Activated naive CD8-positive, alpha-beta T cell (primary cell): ENCODE results near the gene FGF23.

Experiments
- H3K27ac Mint-ChIP-seq: one replicate; pipeline ENCODE4 v1.8.0; 2021; ENCODE audit warnings: mixed read lengths
- H3K27me3 Mint-ChIP-seq: one replicate; pipeline ENCODE4 v1.8.0; 2021; ENCODE audit warnings: mixed read lengths
- H3K36me3 Mint-ChIP-seq: one replicate; pipeline ENCODE4 v1.8.0; 2021; ENCODE audit warnings: mixed read lengths
- H3K4me1 Mint-ChIP-seq: one replicate; pipeline ENCODE4 v1.8.0; 2021; ENCODE audit warnings: low read depth, mixed read lengths
- H3K4me3 Mint-ChIP-seq: one replicate; pipeline ENCODE4 v1.8.0; 2021; ENCODE audit warnings: mild to moderate bottlenecking, mixed read lengths
- H3K9me3 Mint-ChIP-seq: one replicate; pipeline ENCODE4 v1.8.0; 2021; ENCODE audit warnings: low read depth, mixed read lengths

Gene FGF23

DNA sequence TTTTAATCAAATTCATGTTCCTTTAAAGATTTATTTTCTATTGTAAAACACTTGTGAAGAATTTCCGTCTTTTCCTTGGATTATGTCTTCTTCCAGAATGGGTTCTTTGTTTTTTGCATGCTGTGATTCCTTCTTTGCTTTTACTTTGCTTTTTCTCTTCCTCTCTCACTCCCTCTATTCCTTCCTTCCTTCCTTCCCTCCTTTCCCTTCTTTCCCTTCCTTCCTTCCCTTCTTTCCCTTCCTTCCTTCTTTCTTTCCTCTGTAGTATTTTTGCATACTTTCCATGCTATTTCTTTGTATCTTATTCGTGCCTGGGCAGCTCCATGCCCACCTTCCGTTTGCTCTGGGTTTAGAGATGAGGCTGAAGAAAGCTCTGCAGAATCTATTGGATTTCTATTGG, 21.6 kb upstream of the FGF23 start:
- H3K27me3 Mint-ChIP-seq: peaks cover 9% of the 10 kb centered on the region
- no peaks in the 10 kb centered on the region for H3K4me1 Mint-ChIP-seq
- no peaks in the 10 kb centered on the region for H3K9me3 Mint-ChIP-seq
- H3K36me3 Mint-ChIP-seq: no peaks in the 10 kb centered on the region
- H3K4me3 Mint-ChIP-seq: no peak overlapping the region
- no peak overlapping the region for H3K27ac Mint-ChIP-seq

DNA sequence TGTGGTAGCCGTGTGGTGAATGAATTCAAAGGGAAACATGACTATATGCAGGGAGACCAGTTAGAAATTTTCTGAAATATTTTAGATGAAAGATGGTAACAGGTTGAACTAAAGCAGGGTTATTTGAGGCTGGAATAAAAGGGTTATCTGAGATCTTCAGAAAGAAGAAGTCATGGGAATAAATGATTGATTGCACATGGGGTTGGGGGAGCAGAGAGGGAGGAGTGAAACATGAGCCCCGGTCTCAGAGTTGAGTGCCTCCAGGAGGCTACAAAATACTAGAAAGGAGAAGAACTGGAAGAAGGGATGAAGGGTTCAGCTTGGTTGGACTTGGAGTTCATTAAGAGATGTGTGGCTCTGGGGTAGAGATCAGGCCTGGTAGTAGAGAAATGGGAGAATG, 16.3 kb upstream of the FGF23 start:
- peaks cover 3% of the 10 kb centered on the region for H3K36me3 Mint-ChIP-seq
- H3K27ac Mint-ChIP-seq: no peak overlapping the region
- H3K4me3 Mint-ChIP-seq: no peak overlapping the region
- H3K4me1 Mint-ChIP-seq: peaks cover 9% of the 10 kb centered on the region
- peaks cover 18% of the 10 kb centered on the region for H3K27me3 Mint-ChIP-seq
- H3K9me3 Mint-ChIP-seq: no peaks in the 10 kb centered on the region

DNA sequence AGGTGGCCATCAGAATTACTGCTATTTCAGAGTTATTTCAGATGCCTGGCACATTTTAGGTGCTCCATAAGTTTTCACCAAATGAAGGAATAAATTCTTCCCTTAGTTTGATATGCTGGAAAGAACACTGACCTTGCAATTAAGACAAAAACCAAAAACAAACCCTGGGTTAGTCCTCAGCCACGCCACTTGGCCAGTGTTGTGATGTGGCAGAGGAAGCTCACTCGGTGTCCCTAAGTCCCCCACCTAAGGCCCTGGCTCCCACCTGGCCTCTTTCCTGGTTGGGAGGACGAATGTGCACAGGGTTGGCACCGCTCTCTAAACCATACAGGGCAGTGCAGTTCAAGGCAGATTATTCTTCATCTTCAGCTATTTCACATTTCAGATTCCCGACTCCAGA, 13.7 kb upstream of the FGF23 start:
- H3K4me3 Mint-ChIP-seq: no peak overlapping the region
- peaks cover 14% of the 10 kb centered on the region for H3K27me3 Mint-ChIP-seq
- no peaks in the 10 kb centered on the region for H3K9me3 Mint-ChIP-seq
- no peak overlapping the region for H3K27ac Mint-ChIP-seq
- H3K4me1 Mint-ChIP-seq: peaks cover 9% of the 10 kb centered on the region
- H3K36me3 Mint-ChIP-seq: peaks cover 3% of the 10 kb centered on the region

DNA sequence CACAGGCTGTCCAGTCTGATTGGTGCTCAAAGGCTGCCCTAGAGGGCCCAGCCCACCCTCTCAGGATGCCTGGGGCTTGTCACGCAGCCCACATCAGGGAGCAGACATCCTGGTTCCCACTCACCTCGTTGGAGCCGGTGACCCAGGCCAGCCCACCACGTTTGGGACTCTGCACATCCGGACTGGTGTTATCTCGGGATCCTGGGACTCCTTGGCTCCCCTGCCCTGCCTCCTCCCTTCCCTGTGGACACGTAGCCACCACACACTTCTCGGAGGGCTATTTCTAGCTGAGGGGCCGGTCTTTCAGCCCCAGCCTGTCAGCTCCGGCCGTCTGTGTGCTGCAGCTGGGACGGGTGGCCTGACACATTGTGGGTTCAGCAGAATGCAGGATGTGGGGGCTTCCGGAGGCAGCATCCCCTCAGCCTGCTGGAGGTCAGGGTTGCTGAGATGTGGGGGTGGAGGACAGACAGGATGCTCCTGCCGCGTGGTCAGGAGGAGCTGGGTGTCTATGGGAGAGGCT, 12.8 kb upstream of the FGF23 start:
- peaks cover 3% of the 10 kb centered on the region for H3K36me3 Mint-ChIP-seq
- peaks cover 9% of the 10 kb centered on the region for H3K4me1 Mint-ChIP-seq
- no peak overlapping the region for H3K27ac Mint-ChIP-seq
- H3K27me3 Mint-ChIP-seq: peaks cover 14% of the 10 kb centered on the region
- no peak overlapping the region for H3K4me3 Mint-ChIP-seq
- H3K9me3 Mint-ChIP-seq: no peaks in the 10 kb centered on the region

DNA sequence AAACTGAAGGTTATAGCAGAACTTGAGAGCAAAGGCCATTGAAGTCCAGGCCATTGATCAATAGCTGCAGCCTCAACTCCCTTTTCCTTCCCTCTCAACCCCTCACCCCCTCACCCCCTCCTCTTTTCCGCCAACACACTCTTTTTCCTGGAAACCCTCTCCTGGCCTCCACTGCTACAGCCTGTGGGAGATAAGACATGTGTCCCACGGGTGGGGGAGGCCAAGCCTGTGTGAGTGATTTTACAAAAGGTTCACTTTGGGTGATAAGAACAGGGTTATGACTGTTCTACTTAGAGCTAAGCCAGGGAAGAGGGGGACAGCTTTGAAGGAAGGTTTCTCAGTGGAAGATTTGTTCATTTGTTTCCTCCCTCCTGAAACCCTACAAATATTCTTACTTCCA, 9.2 kb upstream of the FGF23 start:
- Mint-ChIP-seq H3K4me1 (peaks cover 9% of the 10 kb centered on the region), H3K27ac (no peak overlapping the region), H3K36me3 (no peaks in the 10 kb centered on the region), H3K27me3 (peaks cover 2% of the 10 kb centered on the region), H3K4me3 (no peak overlapping the region), H3K9me3 (no peaks in the 10 kb centered on the region)

DNA sequence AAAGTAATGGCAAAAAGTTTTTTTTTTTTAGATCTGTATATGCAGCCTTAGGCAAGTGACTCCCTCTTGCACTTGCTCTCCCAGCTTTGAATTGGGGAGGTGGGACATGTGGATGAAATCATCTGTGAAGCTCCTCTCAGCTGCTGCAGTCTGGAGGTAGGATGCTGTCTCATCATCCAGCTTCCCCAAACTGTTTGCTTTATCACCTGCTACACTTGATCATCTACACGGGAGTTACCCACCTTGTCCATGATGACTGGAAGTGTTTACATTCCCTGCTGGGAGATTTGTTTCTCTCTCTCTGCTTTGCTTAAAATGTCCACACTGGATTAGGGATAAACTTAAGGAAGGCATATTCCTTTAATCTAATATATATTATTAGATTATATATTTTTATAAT, 8.5 kb upstream of the FGF23 start:
- no peaks in the 10 kb centered on the region for H3K9me3 Mint-ChIP-seq
- H3K4me3 Mint-ChIP-seq: no peak overlapping the region
- peaks cover 8% of the 10 kb centered on the region for H3K4me1 Mint-ChIP-seq
- no peak overlapping the region for H3K27ac Mint-ChIP-seq
- no peaks in the 10 kb centered on the region for H3K36me3 Mint-ChIP-seq
- peaks cover 2% of the 10 kb centered on the region for H3K27me3 Mint-ChIP-seq

DNA sequence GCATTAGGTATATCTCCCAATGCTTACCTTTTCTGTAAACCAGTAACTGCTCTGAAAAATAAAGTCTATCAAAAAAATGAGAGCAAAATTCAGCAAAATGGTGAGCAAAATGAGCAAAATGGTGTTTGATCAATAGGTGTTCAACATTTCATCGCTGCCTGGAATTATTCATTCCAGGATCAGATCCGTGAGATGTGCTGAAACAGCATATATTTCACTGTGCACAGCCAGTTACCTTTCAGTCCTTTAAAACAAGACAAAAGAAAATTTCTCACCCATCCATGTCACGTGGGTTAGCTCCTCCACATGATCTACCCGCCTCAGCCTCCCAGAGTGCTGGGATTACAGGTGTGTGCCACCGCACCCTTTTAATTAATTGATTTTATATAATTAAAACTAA, 8.1 kb upstream of the FGF23 start:
- H3K27me3 Mint-ChIP-seq: no peaks in the 10 kb centered on the region
- H3K27ac Mint-ChIP-seq: no peak overlapping the region
- H3K4me3 Mint-ChIP-seq: no peak overlapping the region
- H3K36me3 Mint-ChIP-seq: no peaks in the 10 kb centered on the region
- H3K4me1 Mint-ChIP-seq: peaks cover 4% of the 10 kb centered on the region
- no peaks in the 10 kb centered on the region for H3K9me3 Mint-ChIP-seq

DNA sequence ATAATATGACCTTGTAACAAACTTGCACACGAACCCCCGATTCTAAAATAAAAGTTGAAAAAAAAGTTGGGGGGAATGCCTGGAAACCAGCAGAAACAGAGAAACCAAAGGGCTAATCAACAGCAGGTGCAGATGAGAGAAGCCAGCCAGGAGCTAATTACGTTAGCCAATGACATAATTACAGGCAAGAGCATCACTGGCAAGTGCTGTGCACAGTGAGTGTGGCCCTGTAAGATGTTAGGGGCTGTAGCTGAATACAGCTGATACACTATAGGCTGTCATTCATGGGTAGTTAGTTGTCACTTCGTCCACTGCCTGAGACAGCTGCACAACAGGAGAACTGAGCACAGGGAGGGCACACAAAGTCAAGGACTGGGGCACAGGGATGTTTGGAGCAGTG, 7.3 kb upstream of the FGF23 start:
- no peaks in the 10 kb centered on the region for H3K9me3 Mint-ChIP-seq
- no peaks in the 10 kb centered on the region for H3K27me3 Mint-ChIP-seq
- H3K4me3 Mint-ChIP-seq: no peak overlapping the region

DNA sequence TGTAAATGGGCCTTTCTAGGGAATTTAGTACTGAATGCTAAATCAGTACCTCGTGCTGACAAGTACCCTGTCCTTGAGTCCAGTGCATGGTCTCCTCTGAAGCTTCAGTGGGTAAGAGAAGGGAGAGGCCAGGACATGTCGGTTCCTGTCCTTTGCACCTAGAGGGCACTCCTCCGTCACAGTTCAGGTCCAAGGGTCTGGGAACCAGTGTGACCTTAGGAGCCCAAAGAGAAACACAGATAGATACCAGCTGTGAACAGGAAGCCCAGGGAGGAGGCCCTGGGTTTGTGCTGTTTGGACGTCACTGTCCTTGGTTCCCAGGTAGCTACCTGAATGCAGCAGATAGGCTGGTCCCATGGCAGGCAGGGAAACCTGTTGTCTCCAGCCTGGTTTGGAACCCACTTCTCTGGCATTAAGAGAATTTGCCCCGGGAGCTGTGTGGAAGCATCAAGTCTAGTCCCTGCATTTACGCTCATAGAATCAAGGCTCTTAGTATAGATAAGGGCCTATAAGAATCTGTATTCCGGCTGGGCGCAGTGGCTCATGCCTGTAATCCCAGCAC, 3.9 kb upstream of the FGF23 start:
- Mint-ChIP-seq H3K36me3 (no peaks in the 10 kb centered on the region), H3K27ac (no peak overlapping the region), H3K9me3 (no peaks in the 10 kb centered on the region), H3K27me3 (peaks cover 4% of the 10 kb centered on the region), H3K4me3 (no peak overlapping the region), H3K4me1 (no peaks in the 10 kb centered on the region)

More for the DNA sequence above, 7.3 kb upstream of the FGF23 start:
- H3K27ac Mint-ChIP-seq: no peak overlapping the region
- no peaks in the 10 kb centered on the region for H3K4me1 Mint-ChIP-seq
- H3K36me3 Mint-ChIP-seq: no peaks in the 10 kb centered on the region

DNA sequence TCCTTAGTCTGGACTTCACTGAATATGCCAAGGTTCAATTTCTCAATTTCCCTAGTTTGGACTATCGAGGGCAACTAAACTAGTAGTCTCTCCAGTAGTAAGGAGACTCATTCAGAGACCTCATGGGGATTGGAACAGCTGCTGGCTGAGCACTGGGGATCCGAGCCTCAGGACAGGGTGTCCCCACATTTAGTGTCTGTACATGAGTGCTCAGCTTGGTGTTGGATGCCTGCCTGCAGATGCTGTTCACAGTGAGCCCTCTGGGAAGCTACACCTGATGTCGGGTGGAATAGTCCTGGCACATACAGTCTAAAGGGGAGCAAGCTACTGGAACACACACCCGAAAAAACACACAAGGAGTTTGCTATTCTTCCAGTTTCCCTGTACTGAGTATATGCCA, 820 bp upstream of the FGF23 start:
- Mint-ChIP-seq H3K27me3 (peaks cover 6% of the 10 kb centered on the region), H3K9me3 (no peaks in the 10 kb centered on the region)

DNA sequence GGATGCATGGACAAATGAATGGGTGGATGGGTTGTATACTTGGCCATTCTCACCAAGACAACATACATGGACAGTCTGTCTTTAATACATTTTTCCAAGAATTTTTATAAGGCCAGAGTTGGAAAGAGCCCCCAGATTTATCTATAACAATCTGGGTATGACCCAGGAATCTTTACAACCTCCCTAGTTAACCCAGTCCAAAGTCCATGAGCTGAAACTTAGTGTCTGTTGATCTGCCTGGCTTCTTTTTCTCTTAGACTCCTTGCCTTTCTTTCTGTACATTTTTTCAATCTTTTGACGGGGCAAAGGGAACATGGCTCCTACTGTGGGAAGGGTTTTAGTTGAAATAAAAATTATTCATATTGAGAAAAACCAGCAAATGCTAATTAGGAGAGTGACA, 740 bp downstream of the FGF23 start:
- Mint-ChIP-seq H3K36me3 (no peaks in the 10 kb centered on the region), H3K4me1 (no peaks in the 10 kb centered on the region), H3K27ac (no peak overlapping the region), H3K4me3 (no peak overlapping the region), H3K9me3 (no peaks in the 10 kb centered on the region), H3K27me3 (peaks cover 6% of the 10 kb centered on the region)

More for the DNA sequence above, 820 bp upstream of the FGF23 start:
- Mint-ChIP-seq H3K27ac (no peak overlapping the region), H3K4me1 (no peaks in the 10 kb centered on the region), H3K36me3 (no peaks in the 10 kb centered on the region), H3K4me3 (no peak overlapping the region)

DNA sequence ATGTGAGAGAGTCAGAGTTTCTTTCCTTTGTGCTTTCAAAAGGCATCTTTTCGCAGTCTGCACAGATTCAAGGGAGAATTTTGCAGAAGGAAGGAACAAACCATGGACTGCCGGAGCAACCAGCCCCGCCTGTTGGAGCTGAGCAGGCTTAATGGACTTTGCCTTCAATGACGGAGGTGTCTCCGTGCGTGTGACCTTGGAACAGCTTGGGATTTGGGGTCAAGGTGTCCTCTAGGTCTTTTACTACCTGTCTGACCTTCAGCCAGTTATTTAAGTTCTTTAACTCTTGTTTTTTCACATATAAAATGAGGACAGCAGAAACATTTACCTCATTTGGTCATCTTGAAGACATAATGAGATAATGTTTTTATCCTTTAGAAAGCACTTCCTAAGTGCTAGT, 4.1 kb downstream of the FGF23 start:
- Mint-ChIP-seq H3K36me3 (no peaks in the 10 kb centered on the region), H3K27ac (no peak overlapping the region), H3K9me3 (no peaks in the 10 kb centered on the region), H3K27me3 (peaks cover 6% of the 10 kb centered on the region), H3K4me1 (no peaks in the 10 kb centered on the region), H3K4me3 (no peak overlapping the region)

DNA sequence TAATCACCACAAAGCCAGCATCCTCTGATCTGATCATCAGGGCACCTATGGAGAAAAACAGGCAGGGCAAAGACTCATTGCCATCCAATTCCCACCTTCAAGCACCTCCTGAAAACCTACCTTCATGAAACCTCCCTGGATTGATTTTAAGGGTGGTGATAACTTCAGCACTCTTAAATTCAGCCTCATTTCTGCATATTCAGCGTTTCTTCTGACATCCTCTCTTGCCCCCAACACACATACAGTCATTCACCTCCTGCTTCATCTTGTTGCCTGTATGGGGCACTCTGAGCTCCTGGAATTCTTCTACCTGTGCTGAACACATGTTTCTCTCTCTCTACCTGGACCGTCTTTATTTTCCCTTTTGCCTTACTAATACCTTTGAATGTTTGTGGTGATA, 6.9 kb downstream of the FGF23 start:
- Mint-ChIP-seq H3K4me1 (no peaks in the 10 kb centered on the region), H3K4me3 (no peak overlapping the region), H3K9me3 (no peaks in the 10 kb centered on the region), H3K27me3 (no peaks in the 10 kb centered on the region), H3K27ac (no peak overlapping the region), H3K36me3 (no peaks in the 10 kb centered on the region)

DNA sequence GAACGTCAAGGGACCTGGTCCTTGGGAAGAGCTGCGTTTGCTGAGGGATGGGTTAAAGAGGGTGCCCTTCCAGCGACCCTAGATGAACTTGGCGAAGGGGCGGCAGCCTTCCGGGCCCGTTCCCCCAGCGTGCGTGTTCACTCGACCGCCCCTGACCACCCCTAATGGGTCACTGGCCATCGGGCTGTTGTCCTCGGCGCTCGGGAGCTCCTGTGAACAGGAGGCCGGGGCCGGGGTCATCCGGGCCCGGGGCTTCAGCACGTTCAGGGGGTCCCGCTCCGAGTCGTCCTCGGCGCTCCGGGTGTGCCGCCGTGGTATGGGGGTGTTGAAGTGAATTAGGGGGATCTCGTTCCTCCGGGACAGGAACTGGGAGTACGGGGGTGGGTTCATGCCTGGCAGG, 9.2 kb downstream of the FGF23 start:
- H3K4me1 Mint-ChIP-seq: no peaks in the 10 kb centered on the region
- H3K27me3 Mint-ChIP-seq: peaks cover 2% of the 10 kb centered on the region
- H3K4me3 Mint-ChIP-seq: no peak overlapping the region
- no peaks in the 10 kb centered on the region for H3K9me3 Mint-ChIP-seq
- no peak overlapping the region for H3K27ac Mint-ChIP-seq
- no peaks in the 10 kb centered on the region for H3K36me3 Mint-ChIP-seq

DNA sequence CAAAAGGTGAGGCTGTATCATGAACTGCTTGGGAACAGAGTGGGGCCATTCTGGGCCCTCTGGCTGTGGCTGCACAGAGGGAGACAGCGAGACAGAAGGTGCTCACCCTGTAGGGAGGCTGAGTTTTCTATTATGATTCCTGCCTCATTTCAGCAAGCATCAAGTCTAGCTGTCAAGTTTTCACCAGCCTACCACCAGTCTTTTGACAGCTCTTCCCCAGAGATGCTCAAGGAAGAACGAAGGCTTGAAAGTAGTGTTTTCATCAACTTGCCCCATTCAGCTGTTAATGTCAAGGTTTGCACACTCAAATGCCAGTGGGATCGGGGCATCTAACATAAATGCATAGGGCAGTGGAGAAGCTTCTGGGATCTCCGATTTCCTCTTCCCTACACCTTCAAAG, 10.0 kb downstream of the FGF23 start:
- H3K9me3 Mint-ChIP-seq: no peaks in the 10 kb centered on the region

DNA sequence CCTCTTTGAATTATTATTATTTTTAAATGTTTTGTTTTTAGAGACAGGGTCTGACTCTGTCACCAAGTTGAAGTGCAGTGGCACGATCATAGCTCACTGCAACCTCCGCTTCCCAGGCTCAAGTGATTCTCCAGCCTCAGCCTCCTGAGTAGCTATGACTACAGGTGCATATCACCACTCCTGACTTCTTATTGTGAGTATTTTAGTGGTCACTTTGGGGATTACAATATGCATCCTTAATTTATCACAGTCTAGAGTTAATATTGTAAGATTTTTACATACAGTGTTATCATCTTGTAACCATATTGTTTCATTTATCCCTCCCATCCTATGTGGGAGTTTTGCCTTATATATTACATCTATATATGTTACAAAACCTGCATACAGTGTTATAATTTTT, 13.4 kb downstream of the FGF23 start:
- Mint-ChIP-seq H3K4me1 (no peaks in the 10 kb centered on the region), H3K27me3 (peaks cover 2% of the 10 kb centered on the region), H3K4me3 (no peak overlapping the region), H3K36me3 (no peaks in the 10 kb centered on the region), H3K9me3 (no peaks in the 10 kb centered on the region), H3K27ac (no peak overlapping the region)

More for the DNA sequence above, 10.0 kb downstream of the FGF23 start:
- Mint-ChIP-seq H3K27me3 (peaks cover 2% of the 10 kb centered on the region), H3K36me3 (no peaks in the 10 kb centered on the region), H3K27ac (no peak overlapping the region), H3K4me1 (no peaks in the 10 kb centered on the region), H3K4me3 (no peak overlapping the region)
